Uterus (tissue), 2 donors: ENCODE measurements around the gene TRMU.

ENCODE experiments used
- POLR2A ChIP-seq, 2 donors: fragments of 450-650 bp; IDR thresholded peaks; one replicate each; pipeline ENCODE4 v1.6.1; 2016; ENCODE audit warnings: antibody characterized with exemption in 2 of 2, mild to moderate bottlenecking in 1 of 2, moderate library complexity in 1 of 2
- TF ChIP-seq, protein P1 (sequence below), 4 experiments: fragments of 200-600 bp in 2 of 4; fragments of 450-650 bp in 2 of 4; sonication (generic) in 2 of 4; IDR thresholded peaks; one replicate each; pipeline ENCODE4 v1.5.1; 2016 to 2019; ENCODE audit warnings: antibody characterized with exemption in 4 of 4, mild to moderate bottlenecking in 2 of 4, moderate library complexity in 1 of 4

DNA sequence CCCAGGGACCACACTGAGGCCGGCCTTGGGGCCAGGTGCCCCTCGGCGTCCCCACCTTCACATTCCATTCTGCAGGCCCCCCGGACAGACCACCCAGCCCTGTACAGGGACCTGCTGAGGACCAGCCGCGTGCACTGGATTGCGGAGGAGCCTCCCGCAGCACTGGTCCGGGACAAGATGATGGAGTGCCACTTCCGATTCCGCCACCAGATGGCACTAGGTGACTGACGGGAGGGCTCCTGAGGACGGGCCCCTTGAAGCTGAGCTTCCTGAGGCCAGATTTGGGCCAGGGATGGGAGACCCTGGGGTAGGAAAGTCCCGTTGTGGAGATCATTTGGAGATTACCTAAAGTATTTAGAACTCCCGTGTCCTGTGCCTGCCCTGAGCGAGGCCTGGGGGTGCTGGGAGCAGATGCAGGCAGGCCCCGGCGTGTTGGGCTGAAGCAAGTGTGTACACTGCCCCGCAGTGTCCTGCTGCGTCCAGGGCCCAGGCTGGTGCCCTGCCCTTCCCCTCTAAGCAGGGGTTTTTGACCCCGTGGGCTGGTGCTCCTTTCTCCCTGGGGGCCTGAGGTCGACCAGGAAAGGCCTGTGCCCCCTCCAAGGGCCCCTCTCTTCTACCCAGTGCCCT, 20.0 kb downstream of the TRMU start:
- TF ChIP-seq, protein P1, sequence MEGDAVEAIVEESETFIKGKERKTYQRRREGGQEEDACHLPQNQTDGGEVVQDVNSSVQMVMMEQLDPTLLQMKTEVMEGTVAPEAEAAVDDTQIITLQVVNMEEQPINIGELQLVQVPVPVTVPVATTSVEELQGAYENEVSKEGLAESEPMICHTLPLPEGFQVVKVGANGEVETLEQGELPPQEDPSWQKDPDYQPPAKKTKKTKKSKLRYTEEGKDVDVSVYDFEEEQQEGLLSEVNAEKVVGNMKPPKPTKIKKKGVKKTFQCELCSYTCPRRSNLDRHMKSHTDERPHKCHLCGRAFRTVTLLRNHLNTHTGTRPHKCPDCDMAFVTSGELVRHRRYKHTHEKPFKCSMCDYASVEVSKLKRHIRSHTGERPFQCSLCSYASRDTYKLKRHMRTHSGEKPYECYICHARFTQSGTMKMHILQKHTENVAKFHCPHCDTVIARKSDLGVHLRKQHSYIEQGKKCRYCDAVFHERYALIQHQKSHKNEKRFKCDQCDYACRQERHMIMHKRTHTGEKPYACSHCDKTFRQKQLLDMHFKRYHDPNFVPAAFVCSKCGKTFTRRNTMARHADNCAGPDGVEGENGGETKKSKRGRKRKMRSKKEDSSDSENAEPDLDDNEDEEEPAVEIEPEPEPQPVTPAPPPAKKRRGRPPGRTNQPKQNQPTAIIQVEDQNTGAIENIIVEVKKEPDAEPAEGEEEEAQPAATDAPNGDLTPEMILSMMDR (IDR thresholded peaks at IDR 0.05), result peak; percentile 38 to 62 (median 58)
- TF ChIP-seq POLR2A (IDR thresholded peaks at IDR 0.05), result no peak
